ENCODE measurements around the gene KL.

The KL gene

GRCh38 chr13:32984857-32985626 lies 31.2 kb upstream of the KL start:
- H3K27ac ChIP-seq (ENCODE audit: low read depth in 2 of 2, low read length in 2 of 2), result no peak overlapping the region

DNA sequence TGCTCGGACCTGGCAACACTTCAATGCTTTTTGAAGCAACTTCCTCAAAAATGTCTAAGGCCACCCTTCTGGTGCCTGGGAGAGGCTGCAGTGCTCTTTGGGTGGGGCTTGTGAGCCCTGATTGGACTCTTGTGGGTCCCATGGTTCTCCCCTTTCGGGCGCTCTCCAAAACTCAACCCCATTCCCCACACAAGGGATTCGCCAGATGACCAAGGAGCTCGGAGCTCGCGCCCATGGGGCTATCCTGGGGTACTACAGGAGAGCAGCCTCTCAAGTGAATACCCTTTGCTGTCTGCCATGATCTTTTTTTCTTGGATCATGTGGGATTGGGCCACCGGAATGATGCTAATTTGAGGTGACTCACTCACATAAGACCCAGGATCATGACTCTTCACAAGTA lies 29.7 kb upstream of the KL start:
- Histone ChIP-seq H3K27me3 (ENCODE audit: control insufficient read depth in 2 of 2, insufficient read depth in 2 of 2, low read length in 2 of 2) (no peaks in the 10 kb centered on the region), H3K27ac (ENCODE audit: low read depth in 2 of 2, low read length in 2 of 2) (no peak overlapping the region), H3K4me1 (ENCODE audit: control insufficient read depth in 2 of 2, insufficient read depth in 2 of 2, low read length in 2 of 2) (no peaks in the 10 kb centered on the region), H3K36me3 (ENCODE audit: control insufficient read depth in 2 of 2, insufficient read depth in 2 of 2, low read length in 2 of 2) (no peaks in the 10 kb centered on the region), H3K9ac (ENCODE audit: low read depth in 1 of 2, low read length in 2 of 2) (no peak overlapping the region), H3K9me3 (ENCODE audit: control insufficient read depth in 2 of 2, low read length in 2 of 2) (no peaks in the 10 kb centered on the region), H3K4me3 (ENCODE audit: low read length in 2 of 2) (no peak overlapping the region)

More at GRCh38 chr13:32984857-32985626, 31.2 kb upstream of the KL start:
- no peak overlapping the region for H3K9ac ChIP-seq (ENCODE audit: low read depth in 1 of 2, low read length in 2 of 2)
- H3K27me3 ChIP-seq (ENCODE audit: control insufficient read depth in 2 of 2, insufficient read depth in 2 of 2, low read length in 2 of 2), result no peaks in the 10 kb centered on the region
- H3K9me3 ChIP-seq (ENCODE audit: control insufficient read depth in 2 of 2, low read length in 2 of 2), result no peaks in the 10 kb centered on the region
- no peak overlapping the region for H3K4me3 ChIP-seq (ENCODE audit: low read length in 2 of 2)
- no peaks in the 10 kb centered on the region for H3K4me1 ChIP-seq (ENCODE audit: control insufficient read depth in 2 of 2, insufficient read depth in 2 of 2, low read length in 2 of 2)
- no peaks in the 10 kb centered on the region for H3K36me3 ChIP-seq (ENCODE audit: control insufficient read depth in 2 of 2, insufficient read depth in 2 of 2, low read length in 2 of 2)

DNA sequence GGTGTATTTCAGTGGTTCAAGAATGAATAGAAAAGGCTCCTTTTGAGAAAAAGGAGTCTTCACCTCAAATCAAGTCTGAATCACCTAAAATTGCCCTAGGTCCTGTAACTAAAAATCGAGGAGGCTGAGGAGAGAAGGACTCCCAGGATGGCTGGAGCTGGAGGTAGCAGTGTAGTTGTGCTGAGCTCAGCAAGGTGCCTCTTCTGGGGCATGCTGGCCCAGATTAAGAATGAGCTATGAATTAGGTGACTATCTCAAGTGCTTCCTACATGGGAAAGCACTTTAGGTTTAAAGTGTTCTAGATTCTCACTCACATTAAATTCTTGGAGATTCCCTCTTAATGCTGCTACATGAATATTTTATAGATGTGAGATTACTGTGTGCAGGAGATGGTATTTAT lies 28.8 kb upstream of the KL start:
- no peak overlapping the region for H3K9ac ChIP-seq (ENCODE audit: low read depth in 1 of 2, low read length in 2 of 2)
- no peak overlapping the region for H3K27ac ChIP-seq (ENCODE audit: low read depth in 2 of 2, low read length in 2 of 2)
- no peaks in the 10 kb centered on the region for H3K36me3 ChIP-seq (ENCODE audit: control insufficient read depth in 2 of 2, insufficient read depth in 2 of 2, low read length in 2 of 2)
- H3K4me1 ChIP-seq (ENCODE audit: control insufficient read depth in 2 of 2, insufficient read depth in 2 of 2, low read length in 2 of 2), result no peaks in the 10 kb centered on the region
- H3K4me3 ChIP-seq (ENCODE audit: low read length in 2 of 2), result no peak overlapping the region
- no peaks in the 10 kb centered on the region for H3K27me3 ChIP-seq (ENCODE audit: control insufficient read depth in 2 of 2, insufficient read depth in 2 of 2, low read length in 2 of 2)
- no peaks in the 10 kb centered on the region for H3K9me3 ChIP-seq (ENCODE audit: control insufficient read depth in 2 of 2, low read length in 2 of 2)

DNA sequence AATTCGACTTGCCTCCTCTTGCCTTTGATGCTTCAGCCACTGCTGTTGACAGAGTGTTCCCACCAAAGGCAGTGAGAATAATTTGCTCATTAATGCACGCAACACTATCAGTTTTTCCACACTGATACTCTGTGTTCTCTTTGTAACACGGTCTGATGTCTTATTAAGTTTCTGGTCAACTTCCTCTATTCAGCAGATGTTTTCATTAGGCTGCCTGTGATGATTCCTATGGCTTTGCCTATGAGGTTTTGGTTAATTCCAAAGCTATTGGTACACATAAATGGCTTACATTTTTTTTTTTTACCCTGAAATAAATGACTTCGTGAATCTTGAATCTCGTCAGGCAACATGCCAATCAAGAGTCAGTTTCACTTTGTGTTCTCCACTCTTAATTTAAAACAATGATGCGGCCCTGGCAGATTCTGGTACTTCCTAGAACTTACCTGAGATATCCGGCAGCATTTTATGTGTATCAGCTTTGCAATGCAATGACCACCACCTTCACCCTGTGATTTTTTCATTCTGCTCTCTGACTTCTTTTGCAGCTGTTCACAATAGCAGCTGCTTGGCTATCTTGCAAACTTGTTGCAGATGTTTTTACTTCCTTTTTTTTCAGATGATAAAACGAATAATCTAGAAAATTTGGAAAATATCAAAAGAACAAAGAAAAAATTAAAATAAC lies 27.5 kb upstream of the KL start:
- Histone ChIP-seq H3K27ac (ENCODE audit: low read depth in 2 of 2, low read length in 2 of 2) (no peak overlapping the region), H3K36me3 (ENCODE audit: control insufficient read depth in 2 of 2, insufficient read depth in 2 of 2, low read length in 2 of 2) (no peaks in the 10 kb centered on the region), H3K27me3 (ENCODE audit: control insufficient read depth in 2 of 2, insufficient read depth in 2 of 2, low read length in 2 of 2) (no peaks in the 10 kb centered on the region), H3K4me1 (ENCODE audit: control insufficient read depth in 2 of 2, insufficient read depth in 2 of 2, low read length in 2 of 2) (no peaks in the 10 kb centered on the region), H3K4me3 (ENCODE audit: low read length in 2 of 2) (peak overlapping the region in 1 of 2 donors; percentile 41), H3K9me3 (ENCODE audit: control insufficient read depth in 2 of 2, low read length in 2 of 2) (no peaks in the 10 kb centered on the region), H3K9ac (ENCODE audit: low read depth in 1 of 2, low read length in 2 of 2) (no peak overlapping the region)

GRCh38 chr13:32989290-32989667 lies 26.9 kb upstream of the KL start:
- Histone ChIP-seq H3K27ac (ENCODE audit: low read depth in 2 of 2, low read length in 2 of 2) (no peak overlapping the region), H3K4me3 (ENCODE audit: low read length in 2 of 2) (no peak overlapping the region), H3K27me3 (ENCODE audit: control insufficient read depth in 2 of 2, insufficient read depth in 2 of 2, low read length in 2 of 2) (no peaks in the 10 kb centered on the region), H3K4me1 (ENCODE audit: control insufficient read depth in 2 of 2, insufficient read depth in 2 of 2, low read length in 2 of 2) (no peaks in the 10 kb centered on the region), H3K9me3 (ENCODE audit: control insufficient read depth in 2 of 2, low read length in 2 of 2) (no peaks in the 10 kb centered on the region), H3K9ac (ENCODE audit: low read depth in 1 of 2, low read length in 2 of 2) (no peak overlapping the region), H3K36me3 (ENCODE audit: control insufficient read depth in 2 of 2, insufficient read depth in 2 of 2, low read length in 2 of 2) (no peaks in the 10 kb centered on the region)

GRCh38 chr13:32989942-32990341 lies 26.3 kb upstream of the KL start:
- no peak overlapping the region for H3K27ac ChIP-seq (ENCODE audit: low read depth in 2 of 2, low read length in 2 of 2)
- no peaks in the 10 kb centered on the region for H3K9me3 ChIP-seq (ENCODE audit: control insufficient read depth in 2 of 2, low read length in 2 of 2)
- no peak overlapping the region for H3K9ac ChIP-seq (ENCODE audit: low read depth in 1 of 2, low read length in 2 of 2)
- no peaks in the 10 kb centered on the region for H3K36me3 ChIP-seq (ENCODE audit: control insufficient read depth in 2 of 2, insufficient read depth in 2 of 2, low read length in 2 of 2)
- no peaks in the 10 kb centered on the region for H3K27me3 ChIP-seq (ENCODE audit: control insufficient read depth in 2 of 2, insufficient read depth in 2 of 2, low read length in 2 of 2)
- H3K4me1 ChIP-seq (ENCODE audit: control insufficient read depth in 2 of 2, insufficient read depth in 2 of 2, low read length in 2 of 2), result no peaks in the 10 kb centered on the region
- no peak overlapping the region for H3K4me3 ChIP-seq (ENCODE audit: low read length in 2 of 2)

GRCh38 chr13:32993145-32993544 lies 23.1 kb upstream of the KL start:
- Histone ChIP-seq H3K27ac (ENCODE audit: low read depth in 2 of 2, low read length in 2 of 2) (no peak overlapping the region), H3K4me1 (ENCODE audit: control insufficient read depth in 2 of 2, insufficient read depth in 2 of 2, low read length in 2 of 2) (no peaks in the 10 kb centered on the region), H3K36me3 (ENCODE audit: control insufficient read depth in 2 of 2, insufficient read depth in 2 of 2, low read length in 2 of 2) (no peaks in the 10 kb centered on the region), H3K4me3 (ENCODE audit: low read length in 2 of 2) (no peak overlapping the region), H3K9ac (ENCODE audit: low read depth in 1 of 2, low read length in 2 of 2) (no peak overlapping the region), H3K9me3 (ENCODE audit: control insufficient read depth in 2 of 2, low read length in 2 of 2) (no peaks in the 10 kb centered on the region), H3K27me3 (ENCODE audit: control insufficient read depth in 2 of 2, insufficient read depth in 2 of 2, low read length in 2 of 2) (no peaks in the 10 kb centered on the region)

GRCh38 chr13:32997399-32997798 lies 18.8 kb upstream of the KL start:
- Histone ChIP-seq H3K4me3 (ENCODE audit: low read length in 2 of 2) (no peak overlapping the region), H3K36me3 (ENCODE audit: control insufficient read depth in 2 of 2, insufficient read depth in 2 of 2, low read length in 2 of 2) (no peaks in the 10 kb centered on the region), H3K27me3 (ENCODE audit: control insufficient read depth in 2 of 2, insufficient read depth in 2 of 2, low read length in 2 of 2) (no peaks in the 10 kb centered on the region), H3K4me1 (ENCODE audit: control insufficient read depth in 2 of 2, insufficient read depth in 2 of 2, low read length in 2 of 2) (no peaks in the 10 kb centered on the region), H3K9ac (ENCODE audit: low read depth in 1 of 2, low read length in 2 of 2) (no peak overlapping the region), H3K9me3 (ENCODE audit: control insufficient read depth in 2 of 2, low read length in 2 of 2) (no peaks in the 10 kb centered on the region), H3K27ac (ENCODE audit: low read depth in 2 of 2, low read length in 2 of 2) (no peak overlapping the region)

GRCh38 chr13:32998966-32999365 lies 17.3 kb upstream of the KL start:
- H3K4me3 ChIP-seq (ENCODE audit: low read length in 2 of 2), result no peak overlapping the region
- H3K9me3 ChIP-seq (ENCODE audit: control insufficient read depth in 2 of 2, low read length in 2 of 2), result no peaks in the 10 kb centered on the region
- H3K4me1 ChIP-seq (ENCODE audit: control insufficient read depth in 2 of 2, insufficient read depth in 2 of 2, low read length in 2 of 2), result no peaks in the 10 kb centered on the region
- no peaks in the 10 kb centered on the region for H3K27me3 ChIP-seq (ENCODE audit: control insufficient read depth in 2 of 2, insufficient read depth in 2 of 2, low read length in 2 of 2)
- no peak overlapping the region for H3K27ac ChIP-seq (ENCODE audit: low read depth in 2 of 2, low read length in 2 of 2)
- no peaks in the 10 kb centered on the region for H3K36me3 ChIP-seq (ENCODE audit: control insufficient read depth in 2 of 2, insufficient read depth in 2 of 2, low read length in 2 of 2)
- H3K9ac ChIP-seq (ENCODE audit: low read depth in 1 of 2, low read length in 2 of 2), result no peak overlapping the region

DNA sequence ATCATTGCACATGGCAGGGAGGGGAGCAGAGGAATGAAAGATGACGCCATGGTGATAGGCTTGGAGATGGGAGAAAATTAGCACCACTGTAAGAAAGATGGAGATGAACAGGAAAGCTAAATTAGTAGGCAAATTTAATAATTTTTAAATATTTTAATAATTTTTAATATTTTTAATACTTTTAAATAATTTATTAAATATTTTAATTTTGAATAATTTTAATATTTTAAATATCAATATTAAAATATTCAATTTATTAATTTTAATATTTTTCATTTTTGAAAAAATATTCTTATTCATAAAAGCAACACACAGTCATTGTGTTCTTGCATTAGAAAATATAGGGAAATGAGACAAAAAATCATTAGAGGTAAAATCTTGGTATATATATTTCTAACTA lies 15.9 kb upstream of the KL start:
- Histone ChIP-seq H3K9ac (ENCODE audit: low read depth in 1 of 2, low read length in 2 of 2) (no peak overlapping the region), H3K4me1 (ENCODE audit: control insufficient read depth in 2 of 2, insufficient read depth in 2 of 2, low read length in 2 of 2) (no peaks in the 10 kb centered on the region), H3K27ac (ENCODE audit: low read depth in 2 of 2, low read length in 2 of 2) (no peak overlapping the region), H3K27me3 (ENCODE audit: control insufficient read depth in 2 of 2, insufficient read depth in 2 of 2, low read length in 2 of 2) (no peaks in the 10 kb centered on the region), H3K36me3 (ENCODE audit: control insufficient read depth in 2 of 2, insufficient read depth in 2 of 2, low read length in 2 of 2) (no peaks in the 10 kb centered on the region), H3K9me3 (ENCODE audit: control insufficient read depth in 2 of 2, low read length in 2 of 2) (no peaks in the 10 kb centered on the region), H3K4me3 (ENCODE audit: low read length in 2 of 2) (no peak overlapping the region)
